Measurements from ENCODE around the gene SSU72.

The SSU72 gene

GRCh38 chr1:1556505-1556904 is 18.2 kb downstream of the SSU72 start:
- H3K36me3 ChIP-seq (ENCODE audit: control insufficient read depth, insufficient read depth, low read length), result peaks cover 13% of the 10 kb centered on the region
- no peak overlapping the region for H3K9ac ChIP-seq (ENCODE audit: low read depth, low read length)
- H3K4me3 ChIP-seq (ENCODE audit: low read depth, low read length), result no peak overlapping the region
- H3K4me1 ChIP-seq (ENCODE audit: control insufficient read depth, insufficient read depth, low read length), result no peaks in the 10 kb centered on the region
- no peaks in the 10 kb centered on the region for H3K9me3 ChIP-seq (ENCODE audit: control insufficient read depth, insufficient read depth, low read length)
- H3K27me3 ChIP-seq (ENCODE audit: control insufficient read depth, insufficient read depth, low read length), result no peaks in the 10 kb centered on the region
- H3K27ac ChIP-seq (ENCODE audit: low read depth, low read length), result no peak overlapping the region

GRCh38 chr1:1554926-1555915 is 19.4 kb downstream of the SSU72 start:
- Histone ChIP-seq H3K36me3 (ENCODE audit: control insufficient read depth, insufficient read depth, low read length) (peaks cover 5% of the 10 kb centered on the region), H3K4me3 (ENCODE audit: low read depth, low read length) (no peak overlapping the region), H3K9ac (ENCODE audit: low read depth, low read length) (no peak overlapping the region), H3K4me1 (ENCODE audit: control insufficient read depth, insufficient read depth, low read length) (no peaks in the 10 kb centered on the region), H3K9me3 (ENCODE audit: control insufficient read depth, insufficient read depth, low read length) (no peaks in the 10 kb centered on the region), H3K27me3 (ENCODE audit: control insufficient read depth, insufficient read depth, low read length) (no peaks in the 10 kb centered on the region), H3K27ac (ENCODE audit: low read depth, low read length) (no peak overlapping the region)

GRCh38 chr1:1554550-1554925 is 20.1 kb downstream of the SSU72 start:
- H3K36me3 ChIP-seq (ENCODE audit: control insufficient read depth, insufficient read depth, low read length), result peaks cover 5% of the 10 kb centered on the region; the same call in 1 of the 2 replicates

GRCh38 chr1:1553821-1554494 is 20.7 kb downstream of the SSU72 start:
- Histone ChIP-seq H3K4me3 (ENCODE audit: low read depth, low read length) (no peak overlapping the region), H3K36me3 (ENCODE audit: control insufficient read depth, insufficient read depth, low read length) (peaks cover 5% of the 10 kb centered on the region; the same call in 1 of the 2 replicates), H3K4me1 (ENCODE audit: control insufficient read depth, insufficient read depth, low read length) (no peaks in the 10 kb centered on the region), H3K9ac (ENCODE audit: low read depth, low read length) (no peak overlapping the region), H3K9me3 (ENCODE audit: control insufficient read depth, insufficient read depth, low read length) (no peaks in the 10 kb centered on the region), H3K27ac (ENCODE audit: low read depth, low read length) (no peak overlapping the region), H3K27me3 (ENCODE audit: control insufficient read depth, insufficient read depth, low read length) (no peaks in the 10 kb centered on the region)

More at GRCh38 chr1:1554550-1554925, 20.1 kb downstream of the SSU72 start:
- Histone ChIP-seq H3K9ac (ENCODE audit: low read depth, low read length) (no peak overlapping the region), H3K4me1 (ENCODE audit: control insufficient read depth, insufficient read depth, low read length) (no peaks in the 10 kb centered on the region), H3K27me3 (ENCODE audit: control insufficient read depth, insufficient read depth, low read length) (no peaks in the 10 kb centered on the region), H3K9me3 (ENCODE audit: control insufficient read depth, insufficient read depth, low read length) (no peaks in the 10 kb centered on the region), H3K27ac (ENCODE audit: low read depth, low read length) (no peak overlapping the region), H3K4me3 (ENCODE audit: low read depth, low read length) (no peak overlapping the region)

GRCh38 chr1:1552263-1552639 is 22.4 kb downstream of the SSU72 start:
- H3K9me3 ChIP-seq (ENCODE audit: control insufficient read depth, insufficient read depth, low read length), result no peaks in the 10 kb centered on the region
- H3K4me1 ChIP-seq (ENCODE audit: control insufficient read depth, insufficient read depth, low read length), result no peaks in the 10 kb centered on the region
- H3K27me3 ChIP-seq (ENCODE audit: control insufficient read depth, insufficient read depth, low read length), result no peaks in the 10 kb centered on the region
- no peak overlapping the region for H3K9ac ChIP-seq (ENCODE audit: low read depth, low read length)
- no peak overlapping the region for H3K27ac ChIP-seq (ENCODE audit: low read depth, low read length)
- peaks cover 11% of the 10 kb centered on the region for H3K36me3 ChIP-seq (ENCODE audit: control insufficient read depth, insufficient read depth, low read length)
- no peak overlapping the region for H3K4me3 ChIP-seq (ENCODE audit: low read depth, low read length)

- Histone ChIP-seq H3K27me3 (ENCODE audit: control insufficient read depth, insufficient read depth, low read length) (no peaks in the 10 kb centered on the region), H3K4me1 (ENCODE audit: control insufficient read depth, insufficient read depth, low read length) (no peaks in the 10 kb centered on the region), H3K9ac (ENCODE audit: low read depth, low read length) (no peak overlapping the region), H3K9me3 (ENCODE audit: control insufficient read depth, insufficient read depth, low read length) (no peaks in the 10 kb centered on the region), H3K4me3 (ENCODE audit: low read depth, low read length) (no peak overlapping the region), H3K36me3 (ENCODE audit: control insufficient read depth, insufficient read depth, low read length) (peaks cover 12% of the 10 kb centered on the region), H3K27ac (ENCODE audit: low read depth, low read length) (no peak overlapping the region)
These were observed 23.0 kb downstream of the SSU72 start for GRCh38 chr1:1551524-1552262.

- H3K9me3 ChIP-seq (ENCODE audit: control insufficient read depth, insufficient read depth, low read length), result no peaks in the 10 kb centered on the region
- no peaks in the 10 kb centered on the region for H3K4me1 ChIP-seq (ENCODE audit: control insufficient read depth, insufficient read depth, low read length)
- H3K4me3 ChIP-seq (ENCODE audit: low read depth, low read length), result no peak overlapping the region
- H3K27ac ChIP-seq (ENCODE audit: low read depth, low read length), result no peak overlapping the region
- H3K27me3 ChIP-seq (ENCODE audit: control insufficient read depth, insufficient read depth, low read length), result no peaks in the 10 kb centered on the region
- H3K36me3 ChIP-seq (ENCODE audit: control insufficient read depth, insufficient read depth, low read length), result peaks cover 15% of the 10 kb centered on the region
- H3K9ac ChIP-seq (ENCODE audit: low read depth, low read length), result no peak overlapping the region
These were observed 23.9 kb downstream of the SSU72 start for GRCh38 chr1:1550591-1551432.

- H3K4me3 ChIP-seq (ENCODE audit: low read depth, low read length), result no peak overlapping the region
- H3K9me3 ChIP-seq (ENCODE audit: control insufficient read depth, insufficient read depth, low read length), result no peaks in the 10 kb centered on the region
- no peaks in the 10 kb centered on the region for H3K4me1 ChIP-seq (ENCODE audit: control insufficient read depth, insufficient read depth, low read length)
- no peak overlapping the region for H3K9ac ChIP-seq (ENCODE audit: low read depth, low read length)
- no peaks in the 10 kb centered on the region for H3K27me3 ChIP-seq (ENCODE audit: control insufficient read depth, insufficient read depth, low read length)
- H3K36me3 ChIP-seq (ENCODE audit: control insufficient read depth, insufficient read depth, low read length), result peaks cover 18% of the 10 kb centered on the region
- H3K27ac ChIP-seq (ENCODE audit: low read depth, low read length), result no peak overlapping the region
These were observed 24.6 kb downstream of the SSU72 start for GRCh38 chr1:1550087-1550486.

GRCh38 chr1:1548591-1548990 is 26.1 kb downstream of the SSU72 start:
- Histone ChIP-seq H3K27me3 (ENCODE audit: control insufficient read depth, insufficient read depth, low read length) (no peaks in the 10 kb centered on the region), H3K27ac (ENCODE audit: low read depth, low read length) (no peak overlapping the region), H3K36me3 (ENCODE audit: control insufficient read depth, insufficient read depth, low read length) (peaks cover 27% of the 10 kb centered on the region), H3K9ac (ENCODE audit: low read depth, low read length) (no peak overlapping the region), H3K9me3 (ENCODE audit: control insufficient read depth, insufficient read depth, low read length) (no peaks in the 10 kb centered on the region), H3K4me3 (ENCODE audit: low read depth, low read length) (no peak overlapping the region), H3K4me1 (ENCODE audit: control insufficient read depth, insufficient read depth, low read length) (no peaks in the 10 kb centered on the region)

- Histone ChIP-seq H3K36me3 (ENCODE audit: control insufficient read depth, insufficient read depth, low read length) (peaks cover 37% of the 10 kb centered on the region), H3K4me1 (ENCODE audit: control insufficient read depth, insufficient read depth, low read length) (no peaks in the 10 kb centered on the region), H3K27ac (ENCODE audit: low read depth, low read length) (no peak overlapping the region), H3K4me3 (ENCODE audit: low read depth, low read length) (no peak overlapping the region), H3K9ac (ENCODE audit: low read depth, low read length) (no peak overlapping the region), H3K9me3 (ENCODE audit: control insufficient read depth, insufficient read depth, low read length) (no peaks in the 10 kb centered on the region), H3K27me3 (ENCODE audit: control insufficient read depth, insufficient read depth, low read length) (no peaks in the 10 kb centered on the region)
These were observed 27.2 kb downstream of the SSU72 start for GRCh38 chr1:1547476-1547875.
